GM12891 (cell line): ENCODE measurements around the gene KPNB1.

Experiments used
- POLR2A ChIP-seq: IDR thresholded peaks from 2 replicates; pipeline ENCODE4 v1.6.1; 2011; ENCODE audit warnings: low read depth, low read length, control low read depth
- POLR2AphosphoS5 ChIP-seq: IDR thresholded peaks from 2 replicates; pipeline ENCODE4 v1.6.1; 2011; ENCODE audit warnings: low read depth, low read length, control low read depth

DNA sequence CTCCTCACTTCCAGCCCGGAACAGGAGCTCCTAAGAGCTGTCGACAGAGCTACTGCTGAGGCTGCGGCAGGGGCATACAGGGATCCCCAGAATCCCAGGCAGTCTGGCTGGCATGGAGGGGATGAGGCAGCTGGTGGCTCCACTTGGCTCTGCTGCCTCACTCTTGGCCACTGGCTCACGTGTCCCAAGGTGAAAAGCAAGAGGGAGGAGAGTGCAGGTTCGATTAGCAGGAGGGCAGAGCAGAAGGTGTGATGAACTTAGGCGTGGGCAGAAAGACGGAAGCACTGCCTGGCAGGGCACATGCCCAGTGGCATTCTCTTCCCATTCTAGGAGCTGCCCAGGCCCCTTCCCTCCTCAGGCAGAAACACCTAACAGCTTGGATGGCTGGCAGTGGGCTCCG lies 72.0 kb downstream of the KPNB1 start:
- no peak for TF ChIP-seq POLR2AphosphoS5
- no peak for TF ChIP-seq POLR2A
